GM19463 (cell line): ENCODE data around the gene AFDN.
"Not testable (repeated sequence)": the region's sequence is repeated elsewhere in the genome, so short reads cannot be mapped to it uniquely, and the experiment has no call there.

Source experiments
- ATAC-seq: cut with Tn5 transposase; IDR thresholded peaks from one replicate; pipeline ENCODE4 v1.9.1; 2021; ENCODE audit warnings: mild to moderate bottlenecking, moderate library complexity; ENCODE audit not compliant: unreplicated experiment

AFDN gene

GRCh38 chr6:167996424-167997199 lies 169.9 kb downstream of the AFDN start:
- ATAC-seq = no peak

DNA sequence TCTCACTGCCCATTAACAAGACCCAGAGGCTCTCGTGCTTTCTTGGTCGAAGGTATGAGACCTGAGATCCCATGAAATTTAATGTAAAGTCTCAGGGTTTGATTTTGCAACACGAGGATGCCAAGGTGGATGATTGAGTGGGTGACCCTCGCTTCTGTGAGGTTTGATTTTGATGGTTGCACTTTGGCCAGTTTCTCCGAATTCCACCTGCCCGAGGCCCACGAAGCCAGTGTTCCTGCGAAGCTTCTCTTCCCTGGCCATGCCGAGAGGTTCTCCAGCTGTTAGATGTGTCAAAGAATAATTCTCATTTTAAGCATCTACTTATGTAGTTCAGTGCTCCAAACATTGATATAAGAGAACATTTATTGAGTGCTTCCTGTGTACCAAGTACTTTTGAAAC lies 170.9 kb downstream of the AFDN start, which contains the start of gene KIF25:
Gene KIF25 (plus strand): TSS at position 30 of the 400 bp plus-strand sequence. CDS start 31,915 bp downstream, outside the sequence.
- ATAC-seq = no peak

- ATAC-seq = no peak
Observed at GRCh38 chr6:167998215-167998614, 171.5 kb downstream of the AFDN start.

GRCh38 chr6:168000198-168001028 lies 173.7 kb downstream of the AFDN start:
- ATAC-seq = no peak

DNA sequence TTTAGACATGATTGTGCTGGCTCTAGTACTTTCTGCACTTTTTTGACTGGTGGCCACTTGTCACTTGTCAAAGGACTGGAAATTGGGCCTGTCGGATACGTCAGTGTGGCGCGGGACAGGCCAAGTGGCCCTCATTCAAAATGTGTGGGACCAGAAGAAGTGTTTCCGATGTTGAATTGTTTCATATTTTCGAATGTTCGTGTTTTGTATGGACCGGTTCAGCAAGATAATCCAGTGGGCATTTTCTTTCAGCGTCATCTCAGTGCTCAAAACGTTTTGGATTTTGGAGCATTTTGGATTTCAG lies 174.3 kb downstream of the AFDN start:
- no peak for ATAC-seq

DNA sequence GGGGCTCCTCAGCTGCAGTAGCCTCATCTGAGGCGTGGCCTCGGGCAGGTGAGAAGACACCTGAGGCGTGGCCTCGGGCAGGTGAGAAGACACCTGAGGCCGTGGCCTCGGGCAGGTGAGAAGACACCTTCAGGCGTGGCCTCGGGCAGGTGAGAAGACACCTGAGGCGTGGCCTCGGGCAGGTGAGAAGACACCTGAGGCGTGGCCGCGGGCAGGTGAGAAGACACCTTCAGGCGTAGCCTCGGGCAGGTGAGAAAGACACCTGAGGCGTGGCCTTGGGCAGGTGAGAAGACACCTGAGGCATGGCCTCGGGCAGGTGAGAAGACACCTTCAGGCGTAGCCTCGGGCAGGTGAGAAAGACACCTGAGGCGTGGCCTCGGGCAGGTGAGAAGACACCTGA lies 174.8 kb downstream of the AFDN start:
- not testable (repeated sequence) for ATAC-seq

DNA sequence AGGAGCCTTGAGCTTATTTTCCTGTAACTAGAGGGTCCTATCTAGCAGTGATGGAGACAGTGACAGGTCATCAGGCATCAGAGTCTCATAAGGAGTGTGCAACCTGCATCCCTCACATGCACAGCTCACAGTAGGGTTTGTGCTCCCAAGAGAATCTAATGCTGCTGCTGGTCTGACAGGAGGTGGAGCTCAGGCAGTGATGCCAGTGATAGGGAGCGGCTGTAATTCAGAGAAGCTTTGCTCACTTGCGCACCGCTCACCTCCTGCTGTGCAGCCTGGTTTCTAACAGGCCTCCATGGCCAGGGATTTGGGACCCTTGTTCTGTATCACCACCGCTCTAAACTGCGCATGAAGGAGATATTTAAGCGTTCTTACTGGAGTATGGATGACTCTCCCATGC lies 176.1 kb downstream of the AFDN start:
- no peak for ATAC-seq

DNA sequence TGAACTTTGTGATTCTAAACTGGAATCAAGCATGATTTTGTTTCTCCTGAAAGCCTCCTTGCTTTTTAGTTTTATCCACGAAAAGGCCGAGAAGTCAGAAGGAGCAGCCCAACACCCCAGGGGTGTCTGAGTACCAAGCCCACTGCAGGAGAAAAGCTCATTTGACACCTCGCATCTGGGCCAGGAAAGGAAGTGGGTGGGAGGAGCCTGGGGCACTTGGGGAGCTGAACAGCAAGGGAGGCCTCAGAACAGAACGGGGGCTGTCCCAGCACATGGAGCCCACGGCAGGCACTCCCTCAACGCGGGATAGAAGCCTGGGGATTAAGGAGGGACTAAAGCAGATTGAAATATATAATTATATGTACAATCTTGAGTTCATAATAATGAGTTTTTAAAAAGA lies 177.3 kb downstream of the AFDN start:
- no peak for ATAC-seq

GRCh38 chr6:168004945-168005344 lies 178.2 kb downstream of the AFDN start:
- ATAC-seq = no peak

DNA sequence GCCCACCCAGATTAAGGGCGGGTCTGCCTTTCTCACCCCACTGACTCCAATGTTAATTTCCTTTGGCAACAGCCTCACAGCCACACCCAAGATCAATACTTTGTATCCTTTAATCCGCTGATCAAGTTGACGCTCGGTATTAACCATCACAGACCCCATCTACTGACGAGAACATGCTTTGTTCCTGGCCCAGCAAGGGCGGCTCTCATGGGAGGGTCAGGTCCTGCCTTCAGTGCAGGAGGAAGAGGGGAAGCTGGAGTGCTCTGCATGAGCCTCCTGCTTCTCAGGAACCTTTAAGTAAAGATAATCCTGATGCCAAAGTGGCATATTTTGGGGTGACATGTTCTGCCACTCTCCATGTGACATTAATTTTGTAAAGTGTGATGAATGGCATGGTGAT lies 179.1 kb downstream of the AFDN start:
- ATAC-seq = no peak

GRCh38 chr6:168007592-168008338 lies 181.1 kb downstream of the AFDN start:
- no peak for ATAC-seq

DNA sequence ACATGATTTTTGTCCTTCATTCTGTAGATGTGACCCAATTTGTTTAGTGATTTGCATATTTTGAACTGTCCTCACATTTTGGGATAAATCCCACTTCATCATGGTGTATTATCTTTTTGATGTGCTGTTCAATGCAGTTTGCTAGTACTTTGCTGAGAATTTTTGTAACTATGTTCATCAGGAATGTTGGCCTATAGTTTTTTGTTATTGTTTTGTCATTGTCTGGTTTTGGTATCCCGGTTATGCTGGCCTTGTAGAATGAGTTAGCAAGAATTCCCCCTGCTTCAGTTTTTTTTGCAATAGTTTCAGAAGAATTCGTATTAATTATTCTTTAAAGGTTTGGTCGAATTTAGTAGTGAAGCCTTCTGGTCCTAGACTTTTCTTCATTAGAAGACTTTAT lies 182.6 kb downstream of the AFDN start:
- ATAC-seq = no peak

DNA sequence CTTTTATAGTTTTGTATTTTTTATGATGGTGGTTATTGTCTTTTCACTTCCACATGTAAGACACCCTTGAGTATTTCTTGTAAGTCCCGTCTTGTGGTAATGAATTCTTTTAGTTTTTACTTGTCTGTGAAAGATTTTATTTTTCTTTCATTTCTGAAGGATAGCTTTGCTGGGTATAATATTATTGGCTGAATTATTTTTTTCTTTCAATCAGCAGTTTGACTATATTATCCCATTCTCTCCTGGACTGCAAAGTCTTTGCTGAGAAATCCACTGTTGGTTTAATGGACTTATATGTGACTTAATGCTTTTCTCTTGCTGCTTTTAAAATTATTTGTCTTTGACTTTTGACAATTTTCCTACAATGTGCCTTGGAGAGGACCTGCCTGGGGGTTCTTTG lies 184.6 kb downstream of the AFDN start:
- no peak for ATAC-seq

DNA sequence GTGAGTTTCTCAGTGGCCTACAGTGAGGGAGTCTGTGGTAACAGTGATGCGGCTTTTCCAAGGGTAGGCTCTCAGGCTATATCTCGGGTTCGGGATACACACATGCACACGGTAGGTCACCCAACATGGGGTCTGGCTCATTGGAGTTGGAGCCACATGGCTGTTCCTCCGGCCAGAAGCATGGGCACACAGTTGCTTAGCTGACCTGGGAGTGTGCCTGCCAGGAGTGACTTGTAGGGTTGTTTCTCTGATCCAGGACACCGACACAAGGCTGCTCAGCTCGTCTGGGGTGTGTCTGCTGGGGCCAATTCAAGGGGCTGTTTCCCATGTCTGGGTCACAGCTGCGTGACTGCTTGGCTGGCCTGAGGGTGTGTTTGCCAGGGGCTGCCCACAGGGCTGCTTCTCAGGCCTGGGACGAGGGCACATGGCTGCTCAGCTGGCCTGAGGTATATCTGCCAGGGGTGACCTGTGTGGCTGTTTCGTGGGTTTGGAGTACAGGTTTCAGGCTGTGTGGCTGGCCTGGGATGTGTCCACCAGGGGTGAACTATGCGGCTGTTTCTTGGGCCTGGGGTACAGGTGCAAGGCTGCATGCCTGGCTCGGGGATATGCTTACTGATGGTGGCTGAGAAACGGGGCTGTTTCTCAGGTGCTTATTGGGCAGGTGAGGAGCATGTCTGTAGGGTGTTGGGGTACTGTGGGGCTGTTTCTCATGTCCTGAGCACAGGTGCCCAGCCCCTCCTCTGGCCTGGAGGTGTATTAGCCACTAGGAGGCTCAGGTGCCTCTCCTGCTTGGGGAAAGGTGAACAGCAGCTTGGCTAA lies 185.9 kb downstream of the AFDN start:
- no peak for ATAC-seq

DNA sequence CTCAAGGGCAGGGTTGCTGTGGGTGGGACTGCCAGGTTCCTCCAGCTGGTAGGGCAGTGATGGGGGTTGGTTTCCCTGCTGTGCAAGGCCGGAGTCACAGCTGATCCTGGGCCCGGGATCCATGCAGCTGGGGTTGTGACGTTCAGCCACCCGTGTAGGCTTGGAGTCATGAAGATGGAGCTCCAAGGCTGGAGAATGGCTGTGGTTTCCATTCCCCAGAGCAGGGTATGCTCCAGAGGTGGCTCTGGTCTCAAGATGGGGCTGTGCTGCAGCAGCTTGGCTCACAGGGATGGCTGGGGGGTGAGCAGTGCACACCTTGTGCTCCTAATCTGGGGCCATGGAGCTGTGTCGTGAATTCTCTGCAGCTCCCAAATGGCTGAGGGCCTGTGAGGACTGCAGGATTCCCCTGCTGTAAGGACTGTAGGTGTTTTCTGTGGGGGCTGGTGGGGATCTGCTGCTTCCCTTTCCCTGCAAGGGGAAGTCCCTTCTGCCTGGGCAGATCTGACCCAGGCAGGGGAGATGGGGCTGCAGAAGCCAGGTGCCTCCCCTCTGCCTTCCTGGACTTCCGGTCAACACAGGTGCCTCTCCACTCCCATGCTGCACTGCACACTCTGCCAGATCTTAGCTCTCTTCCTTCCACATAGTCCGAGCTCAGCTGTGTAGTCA lies 186.7 kb downstream of the AFDN start:
- no peak for ATAC-seq

DNA sequence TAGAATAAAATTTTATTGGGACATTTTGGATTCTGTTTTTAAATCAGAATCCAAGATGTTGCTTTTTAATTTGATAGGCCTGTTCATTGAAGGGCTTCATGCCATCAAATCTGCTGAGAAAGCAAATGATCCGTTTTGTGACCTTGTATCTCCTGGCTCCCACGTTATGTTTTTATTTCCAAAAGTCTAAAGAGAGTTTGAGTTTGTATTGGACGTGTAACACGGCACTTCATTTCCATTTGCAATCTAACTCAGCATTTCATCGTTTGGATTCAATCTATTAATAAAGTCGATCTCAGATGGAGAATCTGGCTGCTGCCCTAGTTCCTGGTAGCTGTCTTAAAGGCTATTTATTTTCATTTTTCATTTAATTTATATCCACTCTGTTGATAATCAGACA lies 187.7 kb downstream of the AFDN start:
- ATAC-seq = no peak

DNA sequence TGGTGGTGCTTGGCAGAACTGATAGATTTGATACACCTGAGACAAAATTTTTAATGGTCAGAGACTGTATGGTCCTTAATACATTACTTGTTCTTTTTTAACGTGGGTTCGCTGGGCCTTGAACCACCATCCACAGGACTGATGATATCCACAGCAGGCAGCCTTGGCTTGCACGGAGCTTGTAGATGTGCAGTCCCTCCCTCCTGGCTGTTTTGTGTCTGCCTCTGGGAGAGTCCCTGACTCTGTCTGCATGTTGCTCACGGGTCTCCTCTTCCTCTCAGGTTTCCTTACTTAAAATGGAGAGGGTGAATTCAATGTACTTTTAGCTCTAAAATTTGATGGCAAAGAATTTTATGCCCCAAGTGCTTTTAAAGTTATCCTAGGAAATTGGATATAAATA lies 188.3 kb downstream of the AFDN start:
- no peak for ATAC-seq

- ATAC-seq = no peak
Observed at GRCh38 chr6:168015482-168016175, 188.9 kb downstream of the AFDN start.

- ATAC-seq = no peak
Observed at GRCh38 chr6:168016176-168016620, 189.5 kb downstream of the AFDN start.
